ENCODE data around the gene NYNRIN.

The NYNRIN gene

DNA sequence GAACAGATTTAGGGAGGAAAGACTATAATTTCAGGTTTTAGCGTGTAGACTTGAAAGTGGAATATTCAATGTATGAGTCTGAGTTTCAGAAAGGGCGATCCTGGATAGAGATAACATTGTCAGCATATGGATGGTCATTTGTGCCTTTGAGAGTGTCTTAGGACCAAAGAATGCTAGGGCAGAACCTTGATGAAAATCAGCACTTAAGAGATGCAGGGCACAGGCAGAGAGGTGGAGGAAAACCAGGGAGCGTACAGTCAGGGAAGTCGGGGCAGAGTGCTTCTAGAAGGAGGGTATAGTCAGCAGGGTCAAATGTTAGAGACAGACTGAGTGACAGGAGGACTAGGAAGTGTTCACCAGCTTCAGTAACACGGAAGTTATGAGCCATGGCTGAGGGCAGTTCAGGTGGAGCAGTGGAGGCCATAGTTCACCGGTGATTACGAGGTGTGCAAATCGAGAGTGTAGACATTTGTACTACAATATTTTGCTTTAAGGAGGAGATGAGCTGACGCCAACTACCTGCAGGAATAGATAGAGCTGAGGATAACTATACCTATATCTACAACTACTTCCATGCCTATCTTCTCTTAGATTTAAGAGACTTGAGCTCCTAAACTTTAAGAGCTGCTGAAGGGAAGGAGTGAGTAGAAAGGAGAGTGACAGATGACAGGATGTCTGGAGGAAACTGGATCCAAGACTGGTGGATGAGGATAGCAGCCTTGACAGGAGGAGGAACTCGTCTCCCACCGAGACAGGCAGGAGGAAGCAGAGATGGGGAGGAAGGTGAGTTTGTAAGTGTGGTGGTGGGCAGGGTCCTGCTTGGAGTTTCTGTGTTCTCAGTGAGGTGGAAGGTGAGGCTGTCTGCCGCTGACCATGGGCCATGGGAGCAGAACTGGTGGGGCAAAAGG, 24.1 kb downstream of the NYNRIN start:
- TF ChIP-seq TAF1 (IDR thresholded peaks at IDR 0.05; ENCODE audit: borderline replicate concordance, low read depth, low read length) (no peak), POLR2A (IDR thresholded peaks at IDR 0.05; ENCODE audit: low read depth, low read length) (no peak)
- peak; percentile 50 for FAIRE-seq
- DNase-seq (ENCODE audit: insufficient read length): no peak

- no peak for TF ChIP-seq POLR2A (IDR thresholded peaks at IDR 0.05; ENCODE audit: low read depth, low read length)
- TF ChIP-seq TAF1 (IDR thresholded peaks at IDR 0.05; ENCODE audit: borderline replicate concordance, low read depth, low read length): no peak
- TF ChIP-seq POLR2AphosphoS5 (IDR thresholded peaks at IDR 0.05; ENCODE audit: low read depth, low read length): no peak
- FAIRE-seq: no peak
- DNase-seq (ENCODE audit: insufficient read length): no peak
Measured at GRCh38 chr14:24425704-24426103, 26.9 kb downstream of the NYNRIN start.

DNA sequence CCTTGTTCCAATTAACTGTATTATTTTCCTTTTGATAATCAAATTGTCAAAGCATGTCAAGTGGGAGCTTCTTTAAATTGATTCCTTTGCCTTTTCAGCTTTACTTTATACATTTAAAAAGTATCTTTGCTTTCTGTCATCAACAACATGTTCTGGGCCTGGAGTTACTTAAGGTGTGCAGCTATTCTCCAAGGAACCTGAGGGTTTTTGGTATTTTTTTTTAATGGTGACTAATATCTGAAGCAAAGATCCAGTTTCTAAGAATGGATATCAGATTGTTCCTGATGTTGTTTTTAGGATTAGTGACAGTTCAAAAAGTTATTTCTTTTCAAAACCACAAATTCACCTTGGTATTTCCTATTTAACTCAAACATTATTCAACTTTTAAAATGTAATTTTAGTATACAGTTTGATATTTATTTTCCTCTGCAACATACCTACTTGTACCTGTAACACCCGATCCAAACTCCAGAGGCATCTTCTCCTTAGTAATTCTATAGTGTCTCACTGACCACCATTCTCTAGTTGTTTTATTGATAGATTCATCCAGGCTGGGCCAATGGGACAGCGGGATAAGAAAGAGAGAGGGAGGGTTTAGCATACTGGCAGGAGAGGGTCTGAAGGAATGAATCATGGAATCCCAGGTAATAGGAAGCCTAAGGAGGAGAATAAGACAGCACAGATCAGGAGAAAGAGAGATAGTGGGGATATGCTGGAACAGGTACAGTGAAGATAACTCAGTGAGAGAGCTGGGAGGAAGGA, 27.5 kb downstream of the NYNRIN start:
- FAIRE-seq (no peak), DNase-seq (ENCODE audit: insufficient read length) (no peak)
- TF ChIP-seq TAF1 (IDR thresholded peaks at IDR 0.05; ENCODE audit: borderline replicate concordance, low read depth, low read length) (no peak), POLR2AphosphoS5 (IDR thresholded peaks at IDR 0.05; ENCODE audit: low read depth, low read length) (no peak), POLR2A (IDR thresholded peaks at IDR 0.05; ENCODE audit: low read depth, low read length) (no peak)

- DNase-seq (ENCODE audit: insufficient read length) (no peak), FAIRE-seq (no peak)
- TF ChIP-seq POLR2AphosphoS5 (IDR thresholded peaks at IDR 0.05; ENCODE audit: low read depth, low read length) (no peak), TAF1 (IDR thresholded peaks at IDR 0.05; ENCODE audit: borderline replicate concordance, low read depth, low read length) (no peak), POLR2A (IDR thresholded peaks at IDR 0.05; ENCODE audit: low read depth, low read length) (no peak)
Measured at GRCh38 chr14:24426912-24427536, 28.2 kb downstream of the NYNRIN start.

- FAIRE-seq: no peak
- TF ChIP-seq POLR2A (IDR thresholded peaks at IDR 0.05; ENCODE audit: low read depth, low read length) (no peak), POLR2AphosphoS5 (IDR thresholded peaks at IDR 0.05; ENCODE audit: low read depth, low read length) (no peak), TAF1 (IDR thresholded peaks at IDR 0.05; ENCODE audit: borderline replicate concordance, low read depth, low read length) (no peak)
- no peak for DNase-seq (ENCODE audit: insufficient read length)
Measured at GRCh38 chr14:24427537-24428508, 29.0 kb downstream of the NYNRIN start.

- no peak for FAIRE-seq
- no peak for TF ChIP-seq POLR2AphosphoS5 (IDR thresholded peaks at IDR 0.05; ENCODE audit: low read depth, low read length)
- no peak for TF ChIP-seq TAF1 (IDR thresholded peaks at IDR 0.05; ENCODE audit: borderline replicate concordance, low read depth, low read length)
- TF ChIP-seq POLR2A (IDR thresholded peaks at IDR 0.05; ENCODE audit: low read depth, low read length): no peak
- no peak for DNase-seq (ENCODE audit: insufficient read length)
Measured at GRCh38 chr14:24428628-24429394, 30.0 kb downstream of the NYNRIN start.

GRCh38 chr14:24429395-24430142, 30.8 kb downstream of the NYNRIN start, which contains the start of the genes CBLN3 and KHNYN:
Gene CBLN3, minus strand, starts transcription at chr14:24429668. Its CDS starts 614 bp downstream, at chr14:24429054.
Gene KHNYN, plus strand, starts transcription at chr14:24429954. Its CDS starts 777 bp downstream, at chr14:24430731.
- FAIRE-seq: peak; percentile 33
- DNase-seq (ENCODE audit: insufficient read length): peak; percentile 99
- TF ChIP-seq POLR2A (IDR thresholded peaks at IDR 0.05; ENCODE audit: low read depth, low read length): peak; percentile 94
- TF ChIP-seq TAF1 (IDR thresholded peaks at IDR 0.05; ENCODE audit: borderline replicate concordance, low read depth, low read length): no peak

GRCh38 chr14:24430143-24430681, 31.4 kb downstream of the NYNRIN start:
- DNase-seq (ENCODE audit: insufficient read length) (peak; percentile 79), FAIRE-seq (no peak)
- TF ChIP-seq POLR2AphosphoS5 (IDR thresholded peaks at IDR 0.05; ENCODE audit: low read depth, low read length) (no peak), TAF1 (IDR thresholded peaks at IDR 0.05; ENCODE audit: borderline replicate concordance, low read depth, low read length) (no peak), POLR2A (IDR thresholded peaks at IDR 0.05; ENCODE audit: low read depth, low read length) (no peak)
